ENCODE results near the gene ITPK1.

ITPK1 gene

GRCh38 chr14:93126111-93126510 is 10.4 kb upstream of the ITPK1 start:
- FAIRE-seq (no peak), DNase-seq (ENCODE audit: insufficient read length, low spot score) (no peak)
- no peak for TF ChIP-seq CTCF (IDR thresholded peaks at IDR 0.05; ENCODE audit: insufficient read depth, missing control alignments)

- DNase-seq (ENCODE audit: insufficient read length, low spot score): no peak
- no peak for FAIRE-seq
- TF ChIP-seq CTCF (IDR thresholded peaks at IDR 0.05; ENCODE audit: insufficient read depth, missing control alignments): no peak
Measured at GRCh38 chr14:93122826-93123225, 7.1 kb upstream of the ITPK1 start.

GRCh38 chr14:93121030-93121834 is 5.5 kb upstream of the ITPK1 start:
- FAIRE-seq (no peak), DNase-seq (ENCODE audit: insufficient read length, low spot score) (no peak)
- no peak for TF ChIP-seq CTCF (IDR thresholded peaks at IDR 0.05; ENCODE audit: insufficient read depth, missing control alignments)

GRCh38 chr14:93120517-93120916 is 4.8 kb upstream of the ITPK1 start:
- no peak for DNase-seq (ENCODE audit: insufficient read length, low spot score)

GRCh38 chr14:93116676-93117200 is 1.0 kb upstream of the ITPK1 start:
- DNase-seq (ENCODE audit: insufficient read length, low spot score) (no peak), FAIRE-seq (no peak)
- no peak for TF ChIP-seq CTCF (IDR thresholded peaks at IDR 0.05; ENCODE audit: insufficient read depth, missing control alignments)

More at GRCh38 chr14:93120517-93120916, 4.8 kb upstream of the ITPK1 start:
- no peak for FAIRE-seq
- TF ChIP-seq CTCF (IDR thresholded peaks at IDR 0.05; ENCODE audit: insufficient read depth, missing control alignments): no peak

GRCh38 chr14:93115069-93115820 is 480 bp downstream of the ITPK1 start:
- TF ChIP-seq CTCF (IDR thresholded peaks at IDR 0.05; ENCODE audit: insufficient read depth, missing control alignments): peak; percentile 6
- DNase-seq (ENCODE audit: insufficient read length, low spot score): peak; percentile 63
- no peak for FAIRE-seq

All from D721Med (cell line).